GM23248 (cell line): ENCODE measurements around the gene CCDC171. TPM values are rescaled to one million over a fixed set of nuclear protein-coding genes. Genes with fewer than 3 reads are reported as not detected.

ENCODE experiments used
- DNase-seq: peaks from one replicate; pipeline ENCODE4 v3.0.0-alpha.2; 2015
- H2AFZ ChIP-seq: fragments of 200-600 bp; sonication (generic); 2 replicates; pipeline ENCODE4 v1.6.1; 2016; ENCODE audit warnings: antibody characterized with exemption
- H3F3A ChIP-seq: fragments of 200-600 bp; sonication (generic); 2 replicates; pipeline ENCODE4 v1.6.1; 2016; ENCODE audit warnings: mild to moderate bottlenecking, antibody characterized with exemption, mixed run types; ENCODE audit not compliant: insufficient read depth
- H3K27ac ChIP-seq: fragments of 200-600 bp; sonication (generic); 2 replicates; pipeline ENCODE4 v1.5.1; 2016; ENCODE audit warnings: mild to moderate bottlenecking
- H3K27me3 ChIP-seq: fragments of 200-600 bp; sonication (generic); replicated peaks from 2 replicates; pipeline ENCODE4 v1.6.1; 2016; ENCODE audit warnings: mild to moderate bottlenecking; ENCODE audit not compliant: insufficient read depth
- H3K36me3 ChIP-seq: fragments of 200-600 bp; sonication (generic); 2 replicates; pipeline ENCODE4 v1.6.1; 2016; ENCODE audit warnings: low read depth, mild to moderate bottlenecking
- H3K4me1 ChIP-seq: fragments of 200-600 bp; sonication (generic); 2 replicates; pipeline ENCODE4 v1.6.1; 2016; ENCODE audit warnings: mild to moderate bottlenecking; ENCODE audit not compliant: insufficient read depth
- H3K4me2 ChIP-seq: fragments of 200-600 bp; sonication (generic); one replicate; pipeline ENCODE4 v1.6.1; 2016; ENCODE audit warnings: mild to moderate bottlenecking; ENCODE audit not compliant: unreplicated experiment
- H3K4me3 ChIP-seq: fragments of 200-600 bp; sonication (generic); 2 replicates; pipeline ENCODE4 v1.5.1; 2016; ENCODE audit warnings: mild to moderate bottlenecking
- H3K79me2 ChIP-seq: fragments of 200-600 bp; sonication (generic); 2 replicates; pipeline ENCODE4 v1.6.1; 2016; ENCODE audit warnings: mild to moderate bottlenecking; ENCODE audit not compliant: insufficient read depth
- H3K9ac ChIP-seq: fragments of 200-600 bp; sonication (generic); 2 replicates; pipeline ENCODE4 v1.6.1; 2016; ENCODE audit warnings: mild to moderate bottlenecking
- H3K9me2 ChIP-seq: fragments of 200-600 bp; sonication (generic); 2 replicates; pipeline ENCODE4 v1.6.1; 2016; ENCODE audit warnings: mixed run types, mild to moderate bottlenecking, moderate library complexity; ENCODE audit not compliant: insufficient read depth
- H3K9me3 ChIP-seq: fragments of 200-600 bp; sonication (generic); one replicate; pipeline ENCODE4 v1.6.1; 2017; ENCODE audit warnings: low read depth
- H4K20me1 ChIP-seq: fragments of 200-600 bp; sonication (generic); 2 replicates; pipeline ENCODE4 v1.6.0; 2016; ENCODE audit not compliant: insufficient read depth
- EZH2 ChIP-seq: fragments of 200-600 bp; sonication (generic); IDR thresholded peaks from 2 replicates; pipeline ENCODE4 v1.6.1; 2018; ENCODE audit warnings: antibody characterized with exemption, mild to moderate bottlenecking; ENCODE audit not compliant: insufficient read depth, poor library complexity, severe bottlenecking
- EZH2phosphoT487 ChIP-seq: fragments of 200-600 bp; sonication (generic); IDR thresholded peaks from 2 replicates; pipeline ENCODE4 v1.6.1; 2018; ENCODE audit warnings: antibody characterized with exemption, moderate library complexity, mild to moderate bottlenecking, low read depth; ENCODE audit not compliant: insufficient read depth
- WGBS, 2 experiments: methylation state at CpG; one replicate each; pipeline ENCODE4 v1.1.6; 2015 to 2017; ENCODE audit warnings: low lambda C conversion rate in 2 of 2, low coverage in 1 of 2; ENCODE audit errors: missing lambda C conversion rate in 2 of 2; 5-methylcytosine and 5-hydroxymethylcytosine counted together
- in situ Hi-C: fragments of 300-500 bp; cut with MboI; formaldehyde crosslinking; loops from 2 replicates; pipeline ENCODE4 v1.15.0; 2020
- polyA plus RNA-seq: library from polyadenylated mRNA; unstranded; fragments of >200 nt; fragmentation: Nextera tagmentation; extraction: Ambion mirVana; gene quantifications from 2 replicates; pipeline ENCODE4 v1.2.1, GENCODE V29; 2016
- total RNA-seq: library from RNA; depleted of rRNA; stranded (reverse); fragments of >200 nt; shearing (Covaris generic); gene quantifications from 2 replicates; pipeline ENCODE4 v1.2.3, GENCODE V29; 2014

Gene CCDC171
- total and polyA plus RNA-seq, 2 experiments from 2014 or later: 0.99 to 3.5 TPM

GRCh38 chr9:15843316-15843715 lies 290.5 kb downstream of the CCDC171 start:
- no peak for DNase-seq
- H3K27me3 ChIP-seq: no peaks in the 10 kb centered on the region
- H3K4me3 ChIP-seq: no peak overlapping the region
- H4K20me1 ChIP-seq: no peaks in the 10 kb centered on the region
- H3K4me2 ChIP-seq: no peak overlapping the region
- no peak overlapping the region for H3K27ac ChIP-seq
- H3F3A ChIP-seq: no peaks in the 10 kb centered on the region
- in situ Hi-C loops: loop anchor here (25.0 kb wide), 1 partner anchor 1619 kb away; no protein-coding TSS in a partner anchor
- H3K4me1 ChIP-seq: no peaks in the 10 kb centered on the region
- no peaks in the 10 kb centered on the region for H3K9me3 ChIP-seq
- H3K9me2 ChIP-seq: no peaks in the 10 kb centered on the region
- no peak for TF ChIP-seq EZH2phosphoT487
- no peak overlapping the region for H2AFZ ChIP-seq
- H3K9ac ChIP-seq: no peak overlapping the region
- no peaks in the 10 kb centered on the region for H3K36me3 ChIP-seq
- H3K79me2 ChIP-seq: no peaks in the 10 kb centered on the region

- H3K4me1 ChIP-seq: no peaks in the 10 kb centered on the region
- H3K27me3 ChIP-seq: no peaks in the 10 kb centered on the region
- no peaks in the 10 kb centered on the region for H3K36me3 ChIP-seq
- H3K9me3 ChIP-seq: no peaks in the 10 kb centered on the region
- H3K9me2 ChIP-seq: no peaks in the 10 kb centered on the region
- H4K20me1 ChIP-seq: no peaks in the 10 kb centered on the region
- WGBS, 2 experiments: 96 to 98% methylated on average over 2 of the region's 2 CpGs
- no peak overlapping the region for H3K4me3 ChIP-seq
- H3K79me2 ChIP-seq: no peaks in the 10 kb centered on the region
- no peak overlapping the region for H3K27ac ChIP-seq
- H3F3A ChIP-seq: no peaks in the 10 kb centered on the region
- no peak for DNase-seq
- TF ChIP-seq EZH2phosphoT487 (no peak), EZH2 (no peak)
- no peak overlapping the region for H2AFZ ChIP-seq
- no peak overlapping the region for H3K4me2 ChIP-seq
- in situ Hi-C loops: loop anchor here (25.0 kb wide), 1 partner anchor 1618 kb away; no protein-coding TSS in a partner anchor
- H3K9ac ChIP-seq: no peak overlapping the region
Observed at GRCh38 chr9:15843931-15844330, 291.1 kb downstream of the CCDC171 start.

- H3K36me3 ChIP-seq: no peaks in the 10 kb centered on the region
- no peaks in the 10 kb centered on the region for H4K20me1 ChIP-seq
- no peak overlapping the region for H3K4me3 ChIP-seq
- H3K4me2 ChIP-seq: no peak overlapping the region
- no peaks in the 10 kb centered on the region for H3K9me3 ChIP-seq
- no peaks in the 10 kb centered on the region for H3F3A ChIP-seq
- DNase-seq: no peak
- H3K9ac ChIP-seq: no peak overlapping the region
- H3K9me2 ChIP-seq: no peaks in the 10 kb centered on the region
- in situ Hi-C loops: loop anchor here (25.0 kb wide), 1 partner anchor 1616 kb away; no protein-coding TSS in a partner anchor
- H3K79me2 ChIP-seq: no peaks in the 10 kb centered on the region
- H3K4me1 ChIP-seq: no peaks in the 10 kb centered on the region
- TF ChIP-seq EZH2: no peak
- TF ChIP-seq EZH2phosphoT487: no peak
- no peak overlapping the region for H3K27ac ChIP-seq
- WGBS, 2 experiments: 82% methylated on average over 6 of the region's 6 CpGs
- H3K27me3 ChIP-seq: no peaks in the 10 kb centered on the region
- no peak overlapping the region for H2AFZ ChIP-seq
Observed at GRCh38 chr9:15846611-15847010, 293.8 kb downstream of the CCDC171 start.

GRCh38 chr9:15849871-15850270 lies 297.0 kb downstream of the CCDC171 start:
- in situ Hi-C loops: loop anchor here (25.0 kb wide), 1 partner anchor 1612 kb away; no protein-coding TSS in a partner anchor
- no peak for TF ChIP-seq EZH2phosphoT487
- TF ChIP-seq EZH2: no peak
- Histone ChIP-seq H3K27ac (no peak overlapping the region), H3K4me1 (no peaks in the 10 kb centered on the region), H3K79me2 (no peaks in the 10 kb centered on the region), H3F3A (no peaks in the 10 kb centered on the region), H3K4me3 (no peak overlapping the region), H3K9ac (no peak overlapping the region), H3K4me2 (no peak overlapping the region), H2AFZ (no peak overlapping the region), H3K9me3 (no peaks in the 10 kb centered on the region), H4K20me1 (no peaks in the 10 kb centered on the region), H3K9me2 (no peaks in the 10 kb centered on the region), H3K27me3 (no peaks in the 10 kb centered on the region), H3K36me3 (no peaks in the 10 kb centered on the region)
- 83 to 89% methylated on average over 1 of the region's 1 CpG for WGBS, 2 experiments
- no peak for DNase-seq

- Histone ChIP-seq H3K4me3 (no peak overlapping the region), H3K9me3 (no peaks in the 10 kb centered on the region), H3K4me1 (peaks cover 9% of the 10 kb centered on the region), H3F3A (peaks cover 7% of the 10 kb centered on the region), H3K9ac (no peak overlapping the region), H2AFZ (no peak overlapping the region), H3K27me3 (no peaks in the 10 kb centered on the region), H3K9me2 (no peaks in the 10 kb centered on the region), H3K36me3 (no peaks in the 10 kb centered on the region), H3K27ac (no peak overlapping the region), H4K20me1 (no peaks in the 10 kb centered on the region), H3K79me2 (no peaks in the 10 kb centered on the region), H3K4me2 (no peak overlapping the region)
- in situ Hi-C loops: no loop called here
- TF ChIP-seq EZH2phosphoT487 (no peak), EZH2 (no peak)
- 72 to 75% methylated on average over 2 of the region's 2 CpGs for WGBS, 2 experiments
- no peak for DNase-seq
Observed at GRCh38 chr9:15851766-15852165, 298.9 kb downstream of the CCDC171 start.
